ENCODE measurements around the gene IRF2BP2.

IRF2BP2 gene

DNA sequence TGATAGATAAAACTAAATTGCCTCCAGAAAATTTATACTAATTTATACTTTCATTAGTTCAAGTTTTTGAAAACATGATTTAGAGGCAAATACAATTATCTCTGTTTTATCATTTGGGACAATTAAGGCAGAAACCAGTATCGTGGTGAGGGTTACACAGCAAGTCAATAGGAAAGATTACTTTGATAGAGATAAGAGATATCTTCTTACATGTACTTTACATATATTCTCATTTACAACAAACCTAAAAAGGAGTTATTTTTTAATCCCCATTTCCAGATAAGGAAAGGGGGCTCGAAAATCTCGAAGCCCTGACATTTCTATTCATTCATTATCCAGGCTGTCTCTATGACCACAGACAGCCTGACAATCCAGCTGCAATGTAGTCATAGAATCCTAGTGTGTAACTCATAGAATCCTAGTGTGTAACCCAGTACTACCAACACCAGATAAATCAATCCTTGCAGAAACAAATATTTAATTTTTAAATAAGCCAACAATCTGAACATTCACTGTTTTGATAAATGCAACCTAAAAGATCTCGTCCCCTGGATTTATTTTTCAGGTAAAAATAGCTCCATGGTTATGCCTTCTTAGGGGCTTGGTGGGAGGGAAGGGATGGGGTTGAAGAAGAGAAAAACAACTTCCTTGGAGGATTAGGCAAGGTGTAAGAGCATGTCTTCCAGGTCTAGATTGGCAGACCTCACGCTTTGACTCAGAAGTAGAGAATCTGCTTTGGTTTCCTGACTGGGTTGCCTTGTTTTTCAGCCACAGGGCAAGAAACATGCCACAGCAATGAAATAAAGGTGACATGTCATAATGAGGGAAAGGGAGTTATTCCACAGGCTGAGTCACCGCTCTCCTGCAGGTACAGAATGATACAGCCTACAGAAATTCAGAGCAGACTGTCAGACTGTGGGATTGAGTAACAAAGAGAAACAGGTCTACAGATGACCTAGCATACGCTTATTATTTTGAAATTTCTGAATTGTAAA lies 45.6 kb downstream of the IRF2BP2 start:
- DNase-seq (ENCODE audit: low read depth) = no peak
- TF ChIP-seq, protein P1, sequence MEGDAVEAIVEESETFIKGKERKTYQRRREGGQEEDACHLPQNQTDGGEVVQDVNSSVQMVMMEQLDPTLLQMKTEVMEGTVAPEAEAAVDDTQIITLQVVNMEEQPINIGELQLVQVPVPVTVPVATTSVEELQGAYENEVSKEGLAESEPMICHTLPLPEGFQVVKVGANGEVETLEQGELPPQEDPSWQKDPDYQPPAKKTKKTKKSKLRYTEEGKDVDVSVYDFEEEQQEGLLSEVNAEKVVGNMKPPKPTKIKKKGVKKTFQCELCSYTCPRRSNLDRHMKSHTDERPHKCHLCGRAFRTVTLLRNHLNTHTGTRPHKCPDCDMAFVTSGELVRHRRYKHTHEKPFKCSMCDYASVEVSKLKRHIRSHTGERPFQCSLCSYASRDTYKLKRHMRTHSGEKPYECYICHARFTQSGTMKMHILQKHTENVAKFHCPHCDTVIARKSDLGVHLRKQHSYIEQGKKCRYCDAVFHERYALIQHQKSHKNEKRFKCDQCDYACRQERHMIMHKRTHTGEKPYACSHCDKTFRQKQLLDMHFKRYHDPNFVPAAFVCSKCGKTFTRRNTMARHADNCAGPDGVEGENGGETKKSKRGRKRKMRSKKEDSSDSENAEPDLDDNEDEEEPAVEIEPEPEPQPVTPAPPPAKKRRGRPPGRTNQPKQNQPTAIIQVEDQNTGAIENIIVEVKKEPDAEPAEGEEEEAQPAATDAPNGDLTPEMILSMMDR (IDR thresholded peaks at IDR 0.05; ENCODE audit: low read depth, low read length, missing control alignments) = no peak
- H3K4me3 ChIP-seq (ENCODE audit: low read depth, low read length) = no peak overlapping the region

DNA sequence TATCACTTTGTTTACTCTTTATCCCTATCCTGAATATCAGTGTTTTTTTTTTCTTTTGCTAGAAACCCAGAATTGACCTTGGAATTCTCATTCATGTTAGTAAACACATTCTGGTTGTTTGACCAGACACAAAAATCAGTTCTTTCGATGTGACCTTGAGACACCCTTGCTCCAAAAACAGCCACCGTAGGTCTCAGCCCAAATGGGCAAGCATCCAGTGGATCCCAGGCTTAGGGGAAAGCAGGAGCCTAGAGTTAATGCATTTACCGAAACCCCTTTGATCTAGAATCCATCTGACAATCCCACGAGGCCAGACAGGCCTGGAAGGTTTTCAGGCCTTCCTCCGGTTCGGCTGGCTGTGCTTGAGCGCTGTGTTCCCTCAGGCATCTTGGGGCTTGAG lies 47.6 kb downstream of the IRF2BP2 start:
- H3K4me3 ChIP-seq (ENCODE audit: low read depth, low read length) = no peak overlapping the region

DNA sequence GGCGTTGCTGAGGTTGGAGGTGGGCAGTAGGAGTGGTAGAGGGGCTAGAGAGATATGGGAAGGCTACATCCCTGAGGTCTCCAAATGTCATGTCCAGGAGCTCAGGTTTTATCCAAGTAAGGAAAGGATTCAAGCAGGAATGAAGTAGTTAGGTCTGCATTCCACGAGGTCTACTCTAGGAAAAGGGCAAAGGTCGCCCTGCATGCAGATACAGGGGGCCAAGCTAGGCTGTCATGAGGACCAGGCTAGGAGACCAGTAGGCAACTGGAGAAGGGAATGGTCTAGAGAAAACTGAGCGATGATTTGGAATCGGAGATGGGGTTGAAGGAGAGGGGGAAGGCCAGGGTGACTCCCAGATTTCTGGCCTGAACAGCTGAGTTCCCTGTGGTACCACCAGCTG lies 48.7 kb downstream of the IRF2BP2 start:
- DNase-seq (ENCODE audit: low read depth) = no peak

More for the DNA sequence above, 47.6 kb downstream of the IRF2BP2 start:
- no peak for DNase-seq (ENCODE audit: low read depth)
- TF ChIP-seq, protein P1 (IDR thresholded peaks at IDR 0.05; ENCODE audit: low read depth, low read length, missing control alignments) = no peak

DNA sequence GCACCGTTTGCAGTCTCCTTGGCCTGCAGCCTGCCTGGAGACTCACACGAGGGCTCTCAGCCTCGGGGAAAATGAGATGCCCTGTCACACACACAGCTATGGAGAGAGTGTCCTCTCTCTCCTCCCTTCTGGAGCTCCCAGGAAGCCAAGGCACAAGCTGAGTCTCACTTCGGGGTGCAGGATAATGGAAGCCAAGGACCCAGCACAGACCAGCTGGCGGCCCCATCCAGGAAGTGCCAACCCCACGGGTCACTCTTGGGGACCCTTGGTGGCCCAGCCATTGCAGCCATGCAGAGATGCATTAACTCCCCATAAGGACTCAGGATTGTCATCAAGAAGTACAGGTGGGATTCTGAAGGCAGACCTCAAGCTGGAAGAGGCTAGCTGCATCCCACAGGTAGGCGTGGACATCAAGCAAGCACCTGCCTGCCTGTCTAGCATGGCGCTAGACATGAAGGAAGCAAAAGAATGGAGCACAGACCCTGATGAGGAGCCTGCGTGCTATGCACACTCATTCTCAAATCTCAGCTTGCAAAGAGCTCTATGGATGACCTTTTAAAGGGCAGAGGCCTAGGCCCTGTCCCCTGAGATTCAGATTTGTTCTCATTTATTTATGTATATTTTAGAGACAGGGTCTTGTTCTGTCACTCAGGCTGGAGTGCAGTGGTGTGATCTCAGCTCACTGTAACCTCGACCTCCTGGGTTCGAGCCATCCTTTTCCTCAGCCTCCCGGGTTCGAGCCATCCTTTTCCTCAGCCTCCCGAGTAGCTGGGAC lies 49.9 kb downstream of the IRF2BP2 start:
- TF ChIP-seq, protein P1 (IDR thresholded peaks at IDR 0.05; ENCODE audit: low read depth, low read length, missing control alignments) = no peak
- H3K4me3 ChIP-seq (ENCODE audit: low read depth, low read length) = no peak overlapping the region
- no peak for DNase-seq (ENCODE audit: low read depth)

More for the DNA sequence above, 48.7 kb downstream of the IRF2BP2 start:
- TF ChIP-seq, protein P1 (IDR thresholded peaks at IDR 0.05; ENCODE audit: low read depth, low read length, missing control alignments) = no peak
- no peak overlapping the region for H3K4me3 ChIP-seq (ENCODE audit: low read depth, low read length)

DNA sequence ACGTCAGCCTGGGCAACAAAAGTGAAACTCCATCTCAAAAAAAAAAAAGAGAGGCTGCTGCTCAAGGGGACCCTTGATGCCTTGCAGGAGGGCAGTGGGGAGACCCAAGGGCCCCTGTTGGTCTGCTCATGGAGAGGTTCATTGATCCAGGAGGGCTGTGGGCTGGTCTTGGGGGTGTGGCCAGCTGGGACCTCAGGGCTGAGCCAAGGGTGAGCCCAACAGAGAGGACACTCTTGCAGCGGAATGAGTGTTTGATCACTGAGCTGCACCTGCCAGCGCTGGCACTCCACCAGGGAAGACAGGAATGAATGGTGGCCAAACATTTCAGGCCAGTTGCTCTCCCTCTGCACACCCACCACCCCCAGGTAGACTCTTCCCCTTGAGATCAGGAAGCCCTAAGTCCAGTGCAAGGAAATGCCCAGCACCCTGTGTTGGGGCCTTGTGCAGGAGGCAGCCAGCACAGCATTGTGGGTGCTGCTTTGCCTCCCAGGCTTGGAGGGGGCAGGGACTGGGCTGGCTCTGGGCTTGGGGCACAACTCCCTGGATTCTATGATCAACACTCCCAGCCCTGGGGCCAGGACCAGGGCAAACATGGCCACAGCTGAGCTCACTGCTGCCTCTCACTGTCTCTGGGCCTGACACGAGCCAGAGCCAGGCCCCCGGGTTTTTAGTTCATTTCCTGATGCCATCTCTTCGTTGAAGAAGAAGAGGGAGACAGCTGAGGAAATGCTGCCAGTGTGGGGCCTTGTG lies 50.7 kb downstream of the IRF2BP2 start:
- H3K4me3 ChIP-seq (ENCODE audit: low read depth, low read length) = no peak overlapping the region
- DNase-seq (ENCODE audit: low read depth) = no peak
- TF ChIP-seq, protein P1 (IDR thresholded peaks at IDR 0.05; ENCODE audit: low read depth, low read length, missing control alignments) = no peak

DNA sequence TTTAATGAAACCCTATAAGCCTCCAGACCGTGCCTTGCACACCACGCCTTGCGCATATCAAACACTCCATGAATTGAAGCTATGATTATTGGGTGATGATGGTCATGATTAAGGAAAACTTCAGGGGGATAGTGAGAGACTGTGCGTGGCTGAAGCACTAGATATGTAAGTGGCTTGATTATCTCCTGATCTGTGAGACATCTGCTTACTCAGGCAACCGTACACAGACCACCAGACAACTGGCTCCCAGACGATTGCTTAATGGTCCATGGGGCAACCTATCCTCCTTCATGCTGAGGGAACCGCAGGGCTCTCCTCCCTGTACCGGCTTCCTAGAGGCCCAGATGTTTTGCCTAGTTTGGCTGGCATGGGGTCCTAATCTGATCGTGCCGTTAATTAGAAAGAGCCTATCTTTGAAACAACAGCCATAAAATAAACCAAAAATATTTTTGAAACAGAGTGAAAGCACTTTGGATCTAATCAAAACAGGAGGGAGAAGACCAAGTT lies 51.6 kb downstream of the IRF2BP2 start:
- H3K4me3 ChIP-seq (ENCODE audit: low read depth, low read length) = no peak overlapping the region
- DNase-seq (ENCODE audit: low read depth) = no peak
- TF ChIP-seq, protein P1 (IDR thresholded peaks at IDR 0.05; ENCODE audit: low read depth, low read length, missing control alignments) = no peak
